Esophagus squamous epithelium (tissue), 4 donors: ENCODE data around the gene GSDMA.

Source experiments
- POLR2A ChIP-seq, 4 donors: fragments of 450-650 bp; IDR thresholded peaks; one replicate each; pipeline ENCODE4 v1.6.1; 2017; ENCODE audit warnings: antibody characterized with exemption in 4 of 4, mild to moderate bottlenecking in 4 of 4, moderate library complexity in 3 of 4
- TF ChIP-seq, protein P1 (sequence below), 6 experiments: fragments of 450-650 bp in 4 of 6; fragments of 200-600 bp in 2 of 6; sonication (generic) in 2 of 6; IDR thresholded peaks; one replicate each; pipeline ENCODE4 v1.5.1; 2016 to 2019; ENCODE audit warnings: antibody characterized with exemption in 6 of 6, mild to moderate bottlenecking in 4 of 6, moderate library complexity in 4 of 6

DNA sequence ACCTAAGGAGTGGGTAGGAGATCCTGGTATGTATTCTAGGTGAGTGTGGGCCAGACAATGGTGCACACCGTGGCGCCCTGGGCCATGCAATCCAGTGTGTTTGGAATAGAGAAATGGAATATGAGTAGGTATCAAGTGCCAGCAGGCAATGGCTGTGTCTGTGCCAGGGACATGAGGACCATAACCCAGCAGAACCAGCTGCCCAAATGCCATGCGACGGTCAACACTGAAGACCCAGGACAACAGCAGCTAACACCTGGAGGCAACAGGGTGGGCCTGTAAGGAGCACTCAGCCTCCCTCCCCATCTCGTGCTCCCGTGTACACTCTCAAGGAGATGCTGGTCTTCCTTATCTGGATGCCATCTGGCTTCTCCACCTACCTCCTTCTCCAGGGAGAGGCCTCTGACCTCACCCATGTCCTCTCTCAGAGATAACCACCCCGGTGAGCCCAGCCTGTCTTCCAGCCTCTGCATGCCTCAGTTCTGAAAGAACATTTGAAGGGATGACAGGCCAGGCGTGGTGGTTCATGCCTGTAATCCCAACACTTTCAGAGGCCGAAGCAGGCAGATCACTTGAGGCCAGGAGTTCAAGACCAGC is 43.6 kb upstream of the GSDMA start:
- TF ChIP-seq, protein P1, sequence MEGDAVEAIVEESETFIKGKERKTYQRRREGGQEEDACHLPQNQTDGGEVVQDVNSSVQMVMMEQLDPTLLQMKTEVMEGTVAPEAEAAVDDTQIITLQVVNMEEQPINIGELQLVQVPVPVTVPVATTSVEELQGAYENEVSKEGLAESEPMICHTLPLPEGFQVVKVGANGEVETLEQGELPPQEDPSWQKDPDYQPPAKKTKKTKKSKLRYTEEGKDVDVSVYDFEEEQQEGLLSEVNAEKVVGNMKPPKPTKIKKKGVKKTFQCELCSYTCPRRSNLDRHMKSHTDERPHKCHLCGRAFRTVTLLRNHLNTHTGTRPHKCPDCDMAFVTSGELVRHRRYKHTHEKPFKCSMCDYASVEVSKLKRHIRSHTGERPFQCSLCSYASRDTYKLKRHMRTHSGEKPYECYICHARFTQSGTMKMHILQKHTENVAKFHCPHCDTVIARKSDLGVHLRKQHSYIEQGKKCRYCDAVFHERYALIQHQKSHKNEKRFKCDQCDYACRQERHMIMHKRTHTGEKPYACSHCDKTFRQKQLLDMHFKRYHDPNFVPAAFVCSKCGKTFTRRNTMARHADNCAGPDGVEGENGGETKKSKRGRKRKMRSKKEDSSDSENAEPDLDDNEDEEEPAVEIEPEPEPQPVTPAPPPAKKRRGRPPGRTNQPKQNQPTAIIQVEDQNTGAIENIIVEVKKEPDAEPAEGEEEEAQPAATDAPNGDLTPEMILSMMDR (IDR thresholded peaks at IDR 0.05), result no peak
- TF ChIP-seq POLR2A (IDR thresholded peaks at IDR 0.05), result no peak
